G401 (cell line): ENCODE data around the gene PC. TPM values are rescaled to one million over a fixed set of nuclear protein-coding genes. Genes with fewer than 3 reads are reported as not detected.
A peak's percentile ranks its signal among the peaks of the same experiment; 100 is the strongest.

ENCODE experiments used
- DNase-seq: peaks from one replicate; pipeline ENCODE4 v3.0.0-alpha.2; 2015; ENCODE audit warnings: low spot score
- in situ Hi-C: cut with HindIII; loops from 2 replicates; pipeline ENCODE4 v1.10.0; 2016; ENCODE audit warnings: low sequenced_read_pairs, mixed read lengths
- total RNA-seq: library from RNA; depleted of rRNA; stranded (reverse); fragments of >200 nt; shearing (Covaris generic); gene quantifications from 2 replicates; pipeline ENCODE4 v1.2.3, GENCODE V29; 2014

Gene PC
- total RNA-seq, 1 experiment from 2014 or later = 93.9 TPM

DNA sequence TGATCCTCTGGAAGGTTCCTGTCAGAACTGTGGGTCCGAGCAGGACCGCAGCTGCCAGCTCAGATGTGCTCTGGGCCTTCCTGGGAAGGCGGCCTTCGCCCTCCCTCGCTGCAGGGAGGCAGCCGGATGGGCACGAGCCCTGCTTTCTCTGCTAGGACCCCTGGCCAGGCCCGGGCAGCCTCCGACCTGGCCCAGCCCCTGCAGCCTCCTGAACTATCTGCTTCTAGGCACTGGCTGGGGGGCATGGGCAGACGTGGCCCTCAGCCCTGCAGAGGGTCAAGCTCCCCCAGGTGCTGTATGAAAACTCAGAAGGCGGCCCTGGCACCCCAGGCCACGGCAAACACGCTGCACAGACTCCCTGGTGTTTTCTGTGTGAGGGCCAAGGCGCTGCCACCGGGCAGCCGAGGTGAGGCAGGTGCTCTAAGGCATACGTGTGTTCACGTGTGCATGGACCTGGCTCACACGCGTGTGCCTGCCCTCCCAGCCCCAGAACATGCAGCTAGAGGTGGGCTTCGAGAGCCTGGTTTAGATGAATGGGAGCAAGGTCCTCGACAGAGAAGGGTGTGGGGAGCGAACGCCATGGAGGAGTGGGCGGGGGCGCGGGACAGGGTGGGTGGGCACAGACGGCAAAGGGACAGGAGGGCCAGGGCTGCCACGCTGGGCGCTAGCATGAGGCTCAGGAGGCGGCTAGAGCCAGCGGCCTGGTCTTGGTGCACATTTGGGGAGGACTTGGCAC, 97.0 kb downstream of the PC start:
- no peak for DNase-seq
- in situ Hi-C loops = no loop called here

DNA sequence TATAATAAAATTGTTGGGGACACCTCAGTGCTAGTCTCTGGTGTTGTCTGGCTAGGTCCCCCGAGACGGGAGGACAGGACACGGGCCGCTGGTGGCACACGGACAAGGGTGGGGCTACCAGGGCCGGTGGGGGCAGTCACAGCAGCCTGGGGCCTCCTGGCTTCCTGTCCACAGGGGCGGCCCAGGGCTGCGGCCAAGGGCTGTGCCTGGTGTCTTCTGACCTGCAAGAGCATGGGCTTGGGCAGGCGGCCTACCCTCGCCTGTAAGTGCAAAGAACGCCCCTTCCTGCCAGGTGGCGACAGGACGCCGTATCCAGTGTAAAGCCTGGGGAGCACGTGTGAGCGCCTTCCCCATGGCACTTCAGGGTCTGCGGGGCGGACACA, 97.7 kb downstream of the PC start:
- in situ Hi-C loops = no loop called here
- DNase-seq = peak; percentile 37

GRCh38 chr11:66859686-66860448, 98.3 kb downstream of the PC start:
- in situ Hi-C loops = no loop called here
- DNase-seq = no peak

DNA sequence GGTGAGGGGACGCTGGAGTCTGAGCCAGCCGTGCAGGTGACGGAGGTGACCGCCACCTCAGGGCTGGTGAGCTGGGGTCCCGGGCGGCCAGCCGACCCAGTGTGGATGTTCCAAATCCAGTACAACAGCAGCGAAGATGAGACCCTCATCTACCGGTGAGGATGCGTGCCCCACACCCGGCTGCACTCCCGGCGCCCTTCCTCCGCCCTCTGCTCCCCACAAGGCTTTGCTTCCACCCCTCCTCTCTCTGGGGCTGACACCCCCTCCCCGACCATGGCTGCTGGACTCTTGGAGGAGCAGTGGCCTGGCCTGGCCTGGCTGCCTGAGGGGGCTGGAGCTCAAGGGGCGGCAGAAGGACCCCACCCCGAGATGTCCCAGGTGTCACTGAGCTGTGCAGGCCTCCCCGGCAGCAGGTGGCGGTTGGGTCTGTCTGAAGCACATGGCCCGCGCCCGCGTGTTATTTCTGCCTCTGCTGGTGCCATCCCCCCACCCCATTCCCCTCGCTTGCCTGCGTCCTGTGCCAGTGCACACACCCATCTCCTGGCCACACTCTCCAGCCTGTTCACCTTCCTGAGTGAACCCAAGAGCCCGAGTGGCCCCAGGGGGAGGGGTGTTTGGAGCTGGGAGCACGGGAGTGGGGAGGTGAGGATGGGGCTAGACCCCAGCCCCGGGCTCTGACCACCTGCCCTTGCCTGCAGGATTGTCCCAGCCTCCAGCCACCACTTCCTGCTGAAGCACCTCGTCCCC, 99.1 kb downstream of the PC start:
- in situ Hi-C loops = no loop called here
- no peak for DNase-seq

- DNase-seq = no peak
- in situ Hi-C loops = no loop called here
These were observed 99.8 kb downstream of the PC start for GRCh38 chr11:66858186-66858938.

GRCh38 chr11:66857927-66858185, 100.3 kb downstream of the PC start:
- no peak for DNase-seq
- in situ Hi-C loops = no loop called here

DNA sequence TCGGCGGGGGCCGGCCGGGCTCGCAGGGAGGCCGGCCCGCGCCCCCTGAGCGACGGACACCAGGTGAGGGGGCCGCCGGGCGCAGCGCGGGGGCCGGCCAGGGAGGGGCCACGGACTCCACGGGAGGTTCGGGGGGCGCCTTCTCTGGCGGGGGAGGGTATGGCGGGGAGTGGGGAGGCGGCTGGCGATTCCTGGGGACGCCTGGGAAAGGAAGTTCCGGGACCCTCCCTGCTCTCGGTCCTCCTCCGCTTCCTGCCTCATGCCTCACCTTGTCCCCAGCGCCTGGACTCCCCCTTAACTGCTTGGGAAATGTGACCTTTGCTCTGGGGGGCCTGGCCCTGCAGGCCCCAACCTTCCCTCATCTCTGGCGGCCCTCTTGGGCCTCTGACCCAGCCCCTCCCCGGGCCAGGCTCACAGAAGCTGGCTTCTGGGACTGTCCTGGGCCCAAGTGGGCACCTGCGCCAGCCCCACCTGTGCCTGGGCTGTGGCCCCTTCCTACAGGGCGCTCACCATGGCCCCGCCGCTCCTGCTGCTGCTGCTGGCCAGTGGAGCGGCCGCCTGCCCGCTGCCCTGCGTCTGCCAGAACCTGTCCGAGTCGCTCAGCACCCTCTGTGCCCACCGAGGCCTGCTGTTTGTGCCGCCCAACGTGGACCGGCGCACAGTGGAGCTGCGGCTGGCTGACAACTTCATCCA, 100.8 kb downstream of the PC start:
- DNase-seq = no peak

GRCh38 chr11:66856496-66857233, 101.5 kb downstream of the PC start, which contains the start of gene LRFN4:
Gene LRFN4 (plus strand): TSS chr11:66857064. CDS start chr11:66857745, 681 bp downstream.
- in situ Hi-C loops = no loop called here
- DNase-seq = no peak

More for the DNA sequence above, 100.8 kb downstream of the PC start:
- in situ Hi-C loops = no loop called here

DNA sequence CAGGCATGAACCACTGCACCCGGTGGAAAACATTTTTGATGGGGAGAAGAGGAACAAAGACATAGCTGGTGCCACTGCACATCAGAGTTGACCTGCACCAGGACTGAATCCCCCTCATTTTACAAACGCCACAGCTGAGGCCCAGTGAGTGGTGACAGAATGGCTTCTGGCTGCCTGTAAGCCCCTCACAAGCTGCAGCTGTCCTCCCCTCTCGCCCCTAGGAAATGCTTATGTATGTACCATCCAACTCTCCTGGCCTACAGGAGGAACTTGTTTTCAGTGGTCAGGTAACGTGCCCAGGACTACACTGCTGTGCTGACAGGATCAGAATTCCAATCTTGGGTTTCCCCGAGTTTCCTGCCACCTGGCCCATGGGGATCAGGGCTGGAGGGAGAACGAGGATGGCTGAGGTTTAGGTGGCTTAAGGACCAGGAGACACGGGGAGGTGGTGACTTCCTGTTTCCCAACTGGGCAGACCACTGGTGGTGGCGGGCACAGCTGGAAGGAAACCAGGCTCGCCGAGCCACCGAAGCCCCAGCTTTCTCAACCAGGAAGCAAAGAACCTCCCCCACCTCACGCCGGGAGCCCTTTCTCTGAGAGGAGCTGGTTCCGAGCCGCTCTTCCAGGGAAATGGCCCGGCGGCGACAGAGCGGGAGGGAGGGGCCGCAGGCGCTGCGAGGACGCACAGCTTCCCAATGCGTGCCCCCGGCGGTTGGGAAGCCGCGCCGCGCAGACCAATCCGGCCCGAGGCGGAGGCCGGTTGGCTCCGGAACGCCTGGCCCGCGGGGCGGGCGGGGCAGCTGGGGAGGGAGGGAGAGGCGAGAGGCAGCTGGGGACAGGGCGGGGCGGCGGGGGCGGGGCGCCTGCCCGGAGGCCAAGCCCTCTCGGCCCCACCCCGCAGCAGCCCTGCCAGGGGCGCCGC, 102.3 kb downstream of the PC start:
- in situ Hi-C loops = no loop called here
- peak; percentile 91 for DNase-seq

DNA sequence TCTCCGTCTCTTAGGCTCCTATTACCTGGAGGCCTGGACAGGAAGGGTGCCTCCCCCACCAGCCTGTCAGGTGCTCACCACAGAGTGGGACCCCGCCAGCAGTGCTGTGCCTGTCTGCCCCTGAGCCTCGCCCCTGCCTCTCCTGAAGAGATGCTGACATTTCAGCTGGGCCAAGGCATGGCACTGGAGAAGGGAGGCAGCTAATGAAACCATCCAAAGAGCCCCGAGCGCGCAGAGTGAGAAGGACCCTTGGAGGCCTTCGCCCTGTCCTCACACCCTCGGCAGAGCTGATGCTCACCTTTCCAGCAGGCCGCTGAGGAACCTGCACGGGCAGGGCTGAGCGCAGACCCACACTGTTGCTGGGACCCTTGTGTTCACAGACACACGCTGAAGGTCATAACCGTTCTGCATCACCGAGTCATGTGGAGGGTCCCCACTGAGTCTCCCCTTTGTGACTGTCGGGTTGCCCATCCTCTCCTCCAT, 103.4 kb downstream of the PC start:
- in situ Hi-C loops = no loop called here
- DNase-seq = no peak

- in situ Hi-C loops = no loop called here
- no peak for DNase-seq
These were observed 103.9 kb downstream of the PC start for GRCh38 chr11:66854231-66854661.

DNA sequence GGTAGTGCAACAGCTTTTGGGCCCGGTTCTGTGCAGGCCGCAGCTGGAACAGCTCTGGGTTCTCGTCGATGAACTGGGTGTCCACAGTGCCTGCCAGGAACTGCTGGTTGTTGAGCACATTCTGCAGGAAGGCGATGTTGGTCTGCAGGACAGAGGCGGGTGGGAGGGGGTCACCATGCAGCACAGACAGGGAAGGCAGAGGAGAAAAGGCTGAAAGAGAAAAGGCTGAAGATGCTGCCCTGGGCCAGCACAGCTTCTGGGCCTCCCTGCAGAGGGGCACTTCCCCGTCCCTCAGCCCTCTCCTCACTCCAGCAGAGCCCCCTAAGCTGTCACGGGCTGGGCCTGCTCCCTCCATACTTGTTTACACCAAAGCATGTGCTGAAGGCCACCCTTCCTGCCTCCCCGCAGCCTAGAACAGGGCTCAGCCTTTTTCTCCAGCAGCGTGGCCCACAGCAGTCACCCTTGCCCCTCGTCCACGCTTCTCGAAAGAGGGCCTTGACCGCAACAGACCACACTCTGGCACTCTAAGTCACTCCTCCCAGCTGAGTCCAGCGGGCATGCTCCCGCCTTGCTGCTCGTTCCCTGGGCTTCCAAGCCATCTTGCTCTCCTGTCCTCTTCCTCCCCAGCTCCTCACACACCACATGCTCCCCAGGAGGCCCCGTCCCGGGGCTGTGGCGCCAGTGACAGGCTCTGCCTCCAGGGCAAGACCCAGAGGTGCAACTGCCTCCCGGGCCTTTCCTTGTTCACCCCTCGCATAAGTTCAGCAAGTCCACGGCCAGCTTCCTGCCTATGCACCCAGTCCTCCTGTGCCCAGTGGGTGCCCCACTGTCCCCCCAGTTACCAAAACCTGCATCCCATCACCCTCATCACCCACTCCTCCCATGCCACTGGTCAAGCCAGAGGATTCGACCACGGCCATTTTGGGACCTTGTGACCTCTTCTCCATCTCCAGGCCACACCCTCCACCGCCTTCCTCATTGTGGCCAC, 104.6 kb downstream of the PC start:
- DNase-seq = no peak
- in situ Hi-C loops = no loop called here

GRCh38 chr11:66852466-66853241, 105.5 kb downstream of the PC start:
- DNase-seq = no peak
- in situ Hi-C loops = no loop called here

DNA sequence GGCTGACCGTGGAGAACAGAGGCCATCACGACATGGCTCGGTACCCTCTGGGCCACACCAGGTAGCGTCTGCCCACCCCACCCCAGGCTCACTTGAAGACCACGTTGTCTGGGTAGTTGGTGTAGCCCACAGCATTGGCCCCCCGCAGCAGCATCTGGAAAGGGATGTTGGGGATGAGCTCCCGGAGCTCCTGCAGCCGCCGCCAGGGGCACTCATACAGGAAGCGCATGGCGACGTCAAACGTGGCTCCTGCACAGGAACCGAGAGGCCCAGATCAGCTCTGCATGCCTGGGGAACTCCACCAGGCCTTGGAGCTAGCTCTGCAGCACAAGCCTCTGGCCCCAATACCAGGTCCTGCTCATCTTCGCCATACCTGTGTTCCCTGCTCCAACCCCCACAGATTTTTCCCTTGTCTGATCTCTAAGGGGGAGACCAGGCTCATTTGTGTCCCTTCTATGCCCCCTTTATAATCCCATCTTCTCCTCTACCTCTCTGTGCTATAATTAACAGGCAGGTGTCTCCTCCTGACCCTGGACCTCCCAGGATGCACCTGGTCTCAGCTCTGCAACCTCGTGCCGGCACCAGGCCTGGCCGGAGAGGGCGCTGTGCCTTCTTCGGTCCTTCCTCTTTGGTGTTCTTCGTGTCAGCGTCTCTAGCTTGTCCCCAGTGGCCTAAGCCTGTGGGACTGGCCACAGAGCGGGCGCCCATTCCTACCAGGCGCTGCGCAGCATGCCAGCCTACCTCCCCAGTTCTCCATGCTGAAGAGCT, 106.3 kb downstream of the PC start:
- in situ Hi-C loops = no loop called here
- DNase-seq = no peak

GRCh38 chr11:66851239-66851596, 107.0 kb downstream of the PC start:
- in situ Hi-C loops = no loop called here

More at GRCh38 chr11:66851239-66851596, 107.0 kb downstream of the PC start:
- no peak for DNase-seq
